ENCODE data around the gene DNAH12. TPM values are rescaled to one million over a fixed set of nuclear protein-coding genes. Genes with fewer than 3 reads are reported as not detected.

DNAH12 gene
- total and polyA plus RNA-seq, 9 of the 15 experiments (the other 6 are each of a cell fraction or from before 2014, with no cell fraction given) = 0.01 to 0.04 (median 0.01) TPM; not detected in 5

DNA sequence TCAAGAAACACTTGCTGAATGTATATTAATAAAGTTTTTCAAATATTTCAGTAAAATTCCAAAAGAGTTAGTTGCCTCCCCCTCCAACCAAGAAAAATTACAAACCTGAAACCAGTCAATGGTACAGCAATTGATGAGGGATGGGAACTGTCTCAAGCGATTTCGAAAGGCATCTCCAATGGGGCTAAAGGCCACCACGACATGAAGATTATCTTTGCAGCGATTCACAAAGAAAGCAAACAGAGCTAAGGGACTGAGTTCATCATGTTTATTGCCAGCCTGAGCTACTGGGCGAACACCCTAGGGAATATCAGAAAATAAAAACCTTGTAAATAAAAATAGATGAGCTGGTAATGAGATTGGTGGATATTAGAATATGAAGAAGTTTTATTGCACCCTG lies 152.4 kb downstream of the DNAH12 start:
- Histone ChIP-seq H3K4me3 (no peak overlapping the region), H2AFZ (ENCODE audit: low read depth, low read length) (no peak overlapping the region), H3K36me3 (ENCODE audit: control insufficient read depth, insufficient read depth, low read length) (no peaks in the 10 kb centered on the region), H3K9ac (ENCODE audit: insufficient read depth in 1 of 2, low read depth in 2 of 2, low read length in 2 of 2) (no peak overlapping the region), H4K20me1 (replicated peaks; ENCODE audit: control insufficient read depth, insufficient read depth, low read length) (no peaks in the 10 kb centered on the region), H3K27ac (ENCODE audit: extremely low read depth, low read depth, low read length) (no peak overlapping the region), H3K9me1 (ENCODE audit: control insufficient read depth, insufficient read depth, low read length) (no peaks in the 10 kb centered on the region), H3K27me3 (ENCODE audit: control insufficient read depth in 2 of 2, insufficient read depth in 2 of 2, low read length in 2 of 2) (no peaks in the 10 kb centered on the region), H3K9me3 (replicated peaks; ENCODE audit: control insufficient read depth, insufficient read depth, low read depth, low read length) (no peaks in the 10 kb centered on the region), H3K4me1 (replicated peaks in 1 of 2; ENCODE audit: control insufficient read depth in 2 of 2, insufficient read depth in 2 of 2, low read length in 2 of 2) (no peaks in the 10 kb centered on the region; a peak in 1 of 5 replicates), H3K79me2 (ENCODE audit: control insufficient read depth, insufficient read depth, low read length) (no peaks in the 10 kb centered on the region), H3K4me2 (ENCODE audit: insufficient read depth, low read length) (no peak overlapping the region)
- ChIA-PET POLR2A (interaction anchor here (1.0 kb wide), 1 partner anchor 256 kb away, joined by 3 read pairs; no protein-coding TSS in a partner anchor), CTCF (ENCODE audit: low intra/inter-chr PET ratio) (no interaction called here)
- TF ChIP-seq, protein P1, sequence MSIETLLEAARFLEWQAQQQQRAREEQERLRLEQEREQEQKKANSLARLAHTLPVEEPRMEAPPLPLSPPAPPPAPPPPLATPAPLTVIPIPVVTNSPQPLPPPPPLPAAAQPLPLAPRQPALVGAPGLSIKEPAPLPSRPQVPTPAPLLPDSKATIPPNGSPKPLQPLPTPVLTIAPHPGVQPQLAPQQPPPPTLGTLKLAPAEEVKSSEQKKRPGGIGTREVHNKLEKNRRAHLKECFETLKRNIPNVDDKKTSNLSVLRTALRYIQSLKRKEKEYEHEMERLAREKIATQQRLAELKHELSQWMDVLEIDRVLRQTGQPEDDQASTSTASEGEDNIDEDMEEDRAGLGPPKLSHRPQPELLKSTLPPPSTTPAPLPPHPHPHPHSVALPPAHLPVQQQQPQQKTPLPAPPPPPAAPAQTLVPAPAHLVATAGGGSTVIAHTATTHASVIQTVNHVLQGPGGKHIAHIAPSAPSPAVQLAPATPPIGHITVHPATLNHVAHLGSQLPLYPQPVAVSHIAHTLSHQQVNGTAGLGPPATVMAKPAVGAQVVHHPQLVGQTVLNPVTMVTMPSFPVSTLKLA (conservative IDR thresholded peaks at IDR 0.05) = no peak
- TF ChIP-seq NFATC3 (IDR thresholded peaks at IDR 0.05) (no peak), ZBTB17 (CRISPR knock-in tag; IDR thresholded peaks at IDR 0.05) (no peak), PPARD (CRISPR knock-in tag; IDR thresholded peaks at IDR 0.05) (no peak), GABPA (tag; conservative IDR thresholded peaks at IDR 0.05; ENCODE audit: low read depth) (no peak), ZNF24 (IDR thresholded peaks at IDR 0.05) (no peak), YY1 (IDR thresholded peaks at IDR 0.05; ENCODE audit: borderline replicate concordance in 1 of 3, control insufficient read depth in 1 of 3, extremely low read depth in 1 of 3, insufficient read depth in 3 of 3, insufficient read length in 1 of 3, insufficient replicate concordance in 2 of 3, low read depth in 1 of 3, low read length in 2 of 3) (no peak), SRSF3 (IDR thresholded peaks at IDR 0.05; ENCODE audit: insufficient read depth, low read length) (no peak), ZNF165 (CRISPR knock-in tag; IDR thresholded peaks at IDR 0.05; ENCODE audit: borderline replicate concordance) (no peak)
- TF ChIP-seq, protein P2, sequence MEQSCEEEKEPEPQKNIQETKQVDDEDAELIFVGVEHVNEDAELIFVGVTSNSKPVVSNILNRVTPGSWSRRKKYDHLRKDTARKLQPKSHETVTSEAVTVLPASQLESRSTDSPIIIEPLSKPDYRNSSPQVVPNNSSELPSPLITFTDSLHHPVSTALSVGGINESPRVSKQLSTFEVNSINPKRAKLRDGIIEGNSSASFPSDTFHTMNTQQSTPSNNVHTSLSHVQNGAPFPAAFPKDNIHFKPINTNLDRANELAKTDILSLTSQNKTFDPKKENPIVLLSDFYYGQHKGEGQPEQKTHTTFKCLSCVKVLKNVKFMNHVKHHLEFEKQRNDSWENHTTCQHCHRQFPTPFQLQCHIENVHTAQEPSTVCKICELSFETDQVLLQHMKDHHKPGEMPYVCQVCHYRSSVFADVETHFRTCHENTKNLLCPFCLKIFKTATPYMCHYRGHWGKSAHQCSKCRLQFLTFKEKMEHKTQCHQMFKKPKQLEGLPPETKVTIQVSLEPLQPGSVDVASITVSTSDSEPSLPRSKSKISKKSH (CRISPR knock-in tag; IDR thresholded peaks at IDR 0.05) = no peak
- intact Hi-C loops (cut with micrococcal nuclease) = loop anchor here (10.0 kb wide), 3 partner anchors 217 to 473 kb away; no protein-coding TSS in a partner anchor
- ATAC-seq = no peak
- DNase-seq (ENCODE audit: extremely low read depth in 1 of 4, low spot score in 3 of 4) = no peak
- no peak for FAIRE-seq
- in situ Hi-C loops (cut with MboI) = no loop called here
- BruUV-seq (replicated peaks) = no TSS peak
- 8% methylated on average over 5 of the region's 5 CpGs for WGBS (ENCODE audit: insufficient coverage, low coverage, missing lambda C conversion rate)
